HG03103 (cell line): ENCODE measurements around the gene HINT1.

Experiments used
- ATAC-seq: cut with Tn5 transposase; IDR thresholded peaks from one replicate; pipeline ENCODE4 v1.9.1; 2021; ENCODE audit warnings: low read depth; ENCODE audit not compliant: unreplicated experiment

HINT1 gene

DNA sequence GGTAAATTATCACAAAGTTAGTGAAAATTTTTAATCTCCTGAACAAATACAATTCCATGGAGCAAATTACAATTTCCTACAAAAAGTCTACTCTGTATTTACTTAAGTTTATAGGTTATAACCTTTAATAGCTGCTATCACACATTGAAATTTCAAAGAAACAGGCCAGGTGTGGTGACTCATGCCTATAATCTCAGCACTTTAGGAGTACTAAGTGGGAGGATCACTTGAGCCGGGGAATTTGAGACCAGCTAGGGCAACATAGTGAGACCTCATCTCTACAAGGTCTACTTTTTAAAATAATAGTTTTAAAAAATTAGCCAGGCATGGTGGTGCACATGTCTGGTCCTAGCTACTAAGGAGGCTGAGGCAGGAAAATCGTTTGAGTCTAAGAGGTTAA, 50.3 kb downstream of the HINT1 start:
- ATAC-seq = no peak

GRCh38 chr5:131112424-131112823, 52.6 kb downstream of the HINT1 start:
- ATAC-seq = no peak

DNA sequence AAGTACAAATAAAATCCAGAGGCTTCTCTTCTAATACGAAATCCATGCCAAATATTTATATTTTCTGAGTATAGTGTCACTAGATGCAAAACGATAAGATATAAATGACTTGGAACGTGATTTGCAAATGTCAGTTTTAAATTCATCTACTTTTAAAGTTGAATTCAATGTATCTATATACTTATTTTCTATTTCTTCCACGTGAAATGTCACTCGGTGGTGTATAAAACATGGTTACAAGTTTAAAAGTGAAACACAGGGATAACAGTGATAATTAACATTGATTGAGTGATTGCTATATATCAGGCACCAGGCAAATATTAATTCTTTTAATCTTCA, 54.8 kb downstream of the HINT1 start:
- no peak for ATAC-seq

DNA sequence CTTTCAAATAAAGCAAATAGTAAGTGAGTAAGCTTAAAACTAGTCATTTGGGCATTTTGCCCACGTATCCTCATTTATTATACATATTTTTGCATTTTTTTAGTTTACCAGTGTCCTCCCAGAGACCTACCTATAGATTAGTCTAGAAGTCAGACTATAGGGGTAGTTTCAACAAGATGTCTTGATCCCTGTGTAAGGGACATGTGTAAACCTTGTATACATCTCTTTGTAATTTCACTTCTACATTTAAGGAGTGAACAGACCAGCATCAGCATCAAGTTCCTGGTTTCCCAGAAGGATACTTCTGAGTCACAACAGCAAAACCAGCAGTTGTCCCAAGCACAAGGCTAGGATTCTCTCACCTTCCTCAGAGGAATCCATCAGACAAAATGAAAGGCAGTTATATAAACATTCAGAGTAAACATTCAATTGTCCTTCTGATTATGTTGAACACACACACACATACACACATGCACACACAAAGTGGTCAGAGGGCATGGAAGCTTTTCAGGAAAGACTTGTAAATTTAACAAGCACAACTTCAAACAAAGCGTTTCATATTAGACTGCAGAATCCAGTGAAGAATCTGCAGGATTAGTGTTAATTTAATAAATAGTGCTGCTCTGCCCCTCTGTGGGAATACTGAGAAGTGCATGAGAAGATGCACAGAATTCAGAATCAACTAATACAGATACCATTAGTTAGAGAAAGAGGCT, 55.4 kb downstream of the HINT1 start:
- ATAC-seq = peak; percentile 91
